ENCODE measurements around the gene PLA2G2D.

Gene PLA2G2D, protein sequence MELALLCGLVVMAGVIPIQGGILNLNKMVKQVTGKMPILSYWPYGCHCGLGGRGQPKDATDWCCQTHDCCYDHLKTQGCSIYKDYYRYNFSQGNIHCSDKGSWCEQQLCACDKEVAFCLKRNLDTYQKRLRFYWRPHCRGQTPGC

DNA sequence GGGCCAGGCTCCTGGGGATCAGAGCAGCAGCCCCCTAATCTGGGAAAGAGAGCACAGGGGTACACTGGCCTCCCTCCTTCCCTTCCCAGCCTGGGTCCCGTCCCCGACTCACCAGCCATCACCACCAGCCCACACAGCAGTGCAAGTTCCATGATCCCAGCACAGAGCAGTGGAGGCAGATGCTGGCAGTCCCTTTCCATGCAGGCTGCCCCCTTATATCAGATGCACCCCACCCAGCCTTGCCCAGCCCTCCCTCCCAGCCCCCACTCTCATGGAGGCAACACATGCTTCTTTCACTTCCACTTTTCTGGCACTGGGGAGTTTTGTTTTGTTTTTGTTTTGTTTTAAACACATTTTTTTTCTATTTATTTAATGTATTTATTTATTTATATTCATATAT is at the start of gene PLA2G2D:
PLA2G2D (minus strand) TSS at position 190 of the 400 bp plus-strand sequence; CDS start at position 152, 38 bp downstream.
- no peak for DNase-seq (ENCODE audit: low read depth)
- TF ChIP-seq, protein P1, sequence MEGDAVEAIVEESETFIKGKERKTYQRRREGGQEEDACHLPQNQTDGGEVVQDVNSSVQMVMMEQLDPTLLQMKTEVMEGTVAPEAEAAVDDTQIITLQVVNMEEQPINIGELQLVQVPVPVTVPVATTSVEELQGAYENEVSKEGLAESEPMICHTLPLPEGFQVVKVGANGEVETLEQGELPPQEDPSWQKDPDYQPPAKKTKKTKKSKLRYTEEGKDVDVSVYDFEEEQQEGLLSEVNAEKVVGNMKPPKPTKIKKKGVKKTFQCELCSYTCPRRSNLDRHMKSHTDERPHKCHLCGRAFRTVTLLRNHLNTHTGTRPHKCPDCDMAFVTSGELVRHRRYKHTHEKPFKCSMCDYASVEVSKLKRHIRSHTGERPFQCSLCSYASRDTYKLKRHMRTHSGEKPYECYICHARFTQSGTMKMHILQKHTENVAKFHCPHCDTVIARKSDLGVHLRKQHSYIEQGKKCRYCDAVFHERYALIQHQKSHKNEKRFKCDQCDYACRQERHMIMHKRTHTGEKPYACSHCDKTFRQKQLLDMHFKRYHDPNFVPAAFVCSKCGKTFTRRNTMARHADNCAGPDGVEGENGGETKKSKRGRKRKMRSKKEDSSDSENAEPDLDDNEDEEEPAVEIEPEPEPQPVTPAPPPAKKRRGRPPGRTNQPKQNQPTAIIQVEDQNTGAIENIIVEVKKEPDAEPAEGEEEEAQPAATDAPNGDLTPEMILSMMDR (IDR thresholded peaks at IDR 0.05; ENCODE audit: control insufficient read depth, extremely low read depth, insufficient read depth) = no peak
- H3K4me3 ChIP-seq (ENCODE audit: low read depth, low read length) = no peak within 1 kb of the TSS

DNA sequence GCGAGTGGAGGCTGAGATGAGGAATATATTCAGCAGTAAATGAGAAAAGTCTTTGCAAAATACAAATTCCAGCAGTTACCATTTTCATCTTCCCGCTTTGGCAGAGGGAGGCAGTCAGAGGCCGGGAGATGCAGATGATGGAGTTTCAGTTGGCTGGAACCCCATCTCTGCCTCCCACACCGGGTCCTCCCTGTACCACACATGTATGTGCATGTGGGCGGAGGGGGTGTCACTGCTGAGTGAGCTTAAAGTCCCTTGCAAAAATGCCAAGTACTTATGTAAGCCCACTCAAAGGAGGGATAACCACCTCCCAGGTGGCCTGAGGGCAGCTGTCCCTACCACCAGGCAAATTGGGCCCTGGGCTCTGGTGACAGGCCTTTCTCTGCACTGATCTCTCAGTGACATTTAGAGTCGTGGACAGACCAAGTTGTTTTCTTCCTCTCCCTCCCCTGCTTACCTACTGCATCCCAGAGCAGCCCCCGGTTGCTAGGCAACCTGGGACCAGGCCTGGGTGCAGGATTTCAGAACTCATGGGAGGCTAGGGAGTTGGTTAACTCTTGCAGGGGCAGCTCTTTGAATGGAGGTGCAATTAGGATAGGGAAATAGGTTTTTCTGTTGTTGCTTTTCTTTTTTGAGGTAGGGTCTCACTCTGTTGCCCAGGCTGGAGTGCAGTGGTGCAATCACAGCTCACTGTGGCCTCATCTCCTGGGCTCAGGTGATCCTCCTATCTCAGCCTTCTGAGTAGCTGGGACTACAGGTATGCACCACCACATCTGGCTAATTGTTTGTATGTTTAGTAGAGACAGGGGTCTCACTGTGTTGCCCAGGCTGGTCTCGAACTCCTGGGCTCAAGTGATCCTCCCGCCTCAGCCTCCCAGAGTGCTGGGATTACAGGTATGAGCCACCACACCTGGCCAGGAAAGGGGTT is 49.5 kb upstream of the PLA2G2D start:
- TF ChIP-seq, protein P1 (IDR thresholded peaks at IDR 0.05; ENCODE audit: control insufficient read depth, extremely low read depth, insufficient read depth) = no peak
- no peak overlapping the region for H3K4me3 ChIP-seq (ENCODE audit: low read depth, low read length)
- no peak for DNase-seq (ENCODE audit: low read depth)

DNA sequence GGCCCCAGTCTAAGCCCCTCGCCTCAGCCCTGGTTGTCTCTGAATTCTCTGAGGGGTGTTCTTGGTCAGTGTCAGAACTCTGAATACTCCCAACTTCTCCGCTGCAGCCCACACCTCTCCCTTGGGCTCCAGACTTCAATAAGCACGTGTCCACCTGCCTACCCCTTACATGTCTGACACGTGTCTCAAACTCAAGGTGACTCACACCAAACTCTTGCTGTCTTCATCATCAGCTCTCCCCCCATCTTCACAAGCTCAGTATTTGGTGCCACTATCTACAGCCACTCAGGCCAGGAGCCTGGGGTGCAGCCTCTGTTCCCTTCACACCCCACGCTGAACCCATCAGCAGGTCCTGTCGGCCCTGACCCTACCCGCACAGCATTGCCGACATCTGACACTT is 47.8 kb upstream of the PLA2G2D start:
- no peak for DNase-seq (ENCODE audit: low read depth)
- no peak overlapping the region for H3K4me3 ChIP-seq (ENCODE audit: low read depth, low read length)
- TF ChIP-seq, protein P1 (IDR thresholded peaks at IDR 0.05; ENCODE audit: control insufficient read depth, extremely low read depth, insufficient read depth) = no peak

DNA sequence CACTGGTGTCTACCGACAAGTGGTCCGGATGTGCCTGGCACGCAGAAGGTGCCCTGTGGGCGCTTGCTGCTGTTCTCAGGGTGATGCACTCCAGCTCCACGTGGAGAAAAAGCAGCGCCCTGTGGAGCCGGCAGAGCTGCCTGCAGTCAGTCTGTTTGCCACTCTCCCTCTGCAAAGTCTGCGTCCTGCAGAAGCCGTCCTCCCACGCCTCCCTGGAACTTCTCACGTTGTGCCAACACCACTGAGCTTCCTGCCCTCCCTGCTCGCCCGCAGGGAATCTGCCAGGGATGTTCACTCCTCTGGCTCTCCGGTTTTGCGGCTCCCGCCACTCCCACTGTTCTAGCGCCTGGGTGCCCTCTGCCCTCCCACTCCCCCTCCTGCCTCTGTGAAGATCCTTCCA is 46.7 kb upstream of the PLA2G2D start:
- DNase-seq (ENCODE audit: low read depth) = no peak
- TF ChIP-seq, protein P1 (IDR thresholded peaks at IDR 0.05; ENCODE audit: control insufficient read depth, extremely low read depth, insufficient read depth) = no peak
- H3K4me3 ChIP-seq (ENCODE audit: low read depth, low read length) = no peak overlapping the region

DNA sequence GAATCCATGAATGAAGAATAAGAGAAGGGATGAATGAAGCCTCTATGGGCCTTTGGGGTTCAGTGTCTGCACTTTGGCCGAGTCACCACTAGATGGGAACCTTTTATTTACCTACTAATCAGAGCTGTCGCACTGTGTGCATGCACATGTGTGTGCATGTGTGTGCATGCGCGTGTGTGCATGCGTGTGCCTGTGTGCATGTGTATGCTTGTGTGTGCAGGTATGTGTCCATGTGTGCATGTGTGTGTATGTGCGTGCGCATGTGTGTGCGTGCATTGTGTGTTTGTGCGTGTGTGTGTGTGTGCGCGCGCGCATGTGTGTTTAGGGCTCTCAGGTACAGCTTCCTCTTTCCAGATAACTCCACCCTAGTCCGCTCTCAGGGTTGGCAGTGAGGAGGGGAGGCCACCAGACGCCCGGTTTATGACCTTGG is 46.2 kb upstream of the PLA2G2D start:
- no peak overlapping the region for H3K4me3 ChIP-seq (ENCODE audit: low read depth, low read length)
- TF ChIP-seq, protein P1 (IDR thresholded peaks at IDR 0.05; ENCODE audit: control insufficient read depth, extremely low read depth, insufficient read depth) = peak; percentile 17; the same call in 1 of the 2 replicates
- DNase-seq (ENCODE audit: low read depth) = no peak

DNA sequence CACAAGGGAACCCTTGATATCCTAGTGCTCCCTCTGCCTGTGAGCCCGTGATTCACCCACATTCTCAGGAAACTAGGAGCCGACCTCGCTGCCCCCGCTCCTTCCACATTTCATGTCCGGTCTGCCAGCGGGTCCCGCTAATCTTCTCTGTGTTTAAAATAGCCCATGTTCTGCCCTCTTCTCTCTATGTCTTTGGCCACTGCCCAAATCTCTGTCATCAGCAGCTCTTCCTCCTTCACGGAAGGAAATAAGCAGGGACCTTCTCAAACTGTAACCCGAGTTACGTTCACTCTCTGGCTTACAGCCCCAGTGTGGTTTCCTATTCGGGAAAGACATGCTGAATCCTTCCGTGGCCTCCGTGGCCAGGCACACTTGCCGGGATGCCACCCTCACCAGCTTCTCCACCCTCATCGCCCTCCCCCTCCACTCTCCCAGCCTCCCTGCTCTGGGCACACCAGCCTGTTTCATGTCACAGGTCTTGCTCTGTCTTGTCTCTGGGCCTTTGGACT is 45.4 kb upstream of the PLA2G2D start:
- TF ChIP-seq, protein P1 (IDR thresholded peaks at IDR 0.05; ENCODE audit: control insufficient read depth, extremely low read depth, insufficient read depth) = no peak
- H3K4me3 ChIP-seq (ENCODE audit: low read depth, low read length) = no peak overlapping the region
- no peak for DNase-seq (ENCODE audit: low read depth)
